ENCODE data around the gene TAS2R19.
"Not testable (repeated sequence)": the region's sequence is repeated elsewhere in the genome, so short reads cannot be mapped to it uniquely, and the experiment has no call there.

The TAS2R19 gene

GRCh38 chr12:11071414-11071813, 49.0 kb upstream of the TAS2R19 start (continued):
- no peak for TF ChIP-seq ZNF70 (CRISPR knock-in tag; IDR thresholded peaks at IDR 0.05)
- no peak for TF ChIP-seq ZFP30 (CRISPR knock-in tag; IDR thresholded peaks at IDR 0.05)
- no peak for TF ChIP-seq OSR1 (CRISPR knock-in tag; IDR thresholded peaks at IDR 0.05)
- TF ChIP-seq PPARA (CRISPR knock-in tag; IDR thresholded peaks at IDR 0.05; ENCODE audit: borderline replicate concordance): no peak
- TF ChIP-seq ZNF8 (CRISPR knock-in tag; IDR thresholded peaks at IDR 0.05): no peak
- TF ChIP-seq CSRNP3 (CRISPR knock-in tag; IDR thresholded peaks at IDR 0.05): no peak
- no peak for TF ChIP-seq SNAI2 (CRISPR knock-in tag; IDR thresholded peaks at IDR 0.05)
- TF ChIP-seq ZFP3 (CRISPR knock-in tag; IDR thresholded peaks at IDR 0.05): no peak

GRCh38 chr12:11070999-11071398, 48.6 kb upstream of the TAS2R19 start:
- TF ChIP-seq PPARA (CRISPR knock-in tag; IDR thresholded peaks at IDR 0.05; ENCODE audit: borderline replicate concordance) (no peak), CSDC2 (CRISPR knock-in tag; IDR thresholded peaks at IDR 0.05) (no peak), RARB (CRISPR knock-in tag; IDR thresholded peaks at IDR 0.05) (no peak), POU6F1 (CRISPR knock-in tag; IDR thresholded peaks at IDR 0.05; ENCODE audit: borderline replicate concordance, low read depth) (no peak)
- ATAC-seq: no peak

- ATAC-seq: no peak
- TF ChIP-seq CSRNP3 (CRISPR knock-in tag; IDR thresholded peaks at IDR 0.05) (no peak), TOX (CRISPR knock-in tag; IDR thresholded peaks at IDR 0.05; ENCODE audit: borderline replicate concordance) (no peak), RARB (CRISPR knock-in tag; IDR thresholded peaks at IDR 0.05) (no peak), ISL1 (CRISPR knock-in tag; IDR thresholded peaks at IDR 0.05) (no peak), PPARA (CRISPR knock-in tag; IDR thresholded peaks at IDR 0.05; ENCODE audit: borderline replicate concordance) (no peak)
These were observed 47.5 kb upstream of the TAS2R19 start for GRCh38 chr12:11069854-11070365.

- no peak for ATAC-seq
- TF ChIP-seq ARNTL (CRISPR knock-in tag; IDR thresholded peaks at IDR 0.05; ENCODE audit: borderline replicate concordance, low read depth) (no peak), PPARA (CRISPR knock-in tag; IDR thresholded peaks at IDR 0.05; ENCODE audit: borderline replicate concordance) (no peak), ZNF565 (CRISPR knock-in tag; conservative IDR thresholded peaks at IDR 0.05; ENCODE audit: low read depth) (no peak), ISL1 (CRISPR knock-in tag; IDR thresholded peaks at IDR 0.05) (no peak), CSRNP3 (CRISPR knock-in tag; IDR thresholded peaks at IDR 0.05) (no peak), SNAI2 (CRISPR knock-in tag; IDR thresholded peaks at IDR 0.05) (no peak), TSHZ2 (CRISPR knock-in tag; IDR thresholded peaks at IDR 0.05) (no peak), POU6F1 (CRISPR knock-in tag; IDR thresholded peaks at IDR 0.05; ENCODE audit: borderline replicate concordance, low read depth) (no peak), BACH2 (CRISPR knock-in tag; IDR thresholded peaks at IDR 0.05; ENCODE audit: borderline replicate concordance) (no peak), ZNF70 (CRISPR knock-in tag; IDR thresholded peaks at IDR 0.05) (no peak)
These were observed 45.1 kb upstream of the TAS2R19 start for GRCh38 chr12:11067514-11067913.

GRCh38 chr12:11062194-11062593, 39.8 kb upstream of the TAS2R19 start, which contains the start of gene TAS2R46:
Gene TAS2R46 (minus strand): TSS chr12:11062294. CDS start chr12:11062294, 0 bp downstream.
- not testable (repeated sequence) for ATAC-seq

Data from SK-N-SH treated with all-trans-retinoic acid at 6 μM for 48 hours (cell line).